ENCODE results near the gene TMEM240.
"Not testable (repeated sequence)": the region's sequence is repeated elsewhere in the genome, so short reads cannot be mapped to it uniquely, and the experiment has no call there.

DNA sequence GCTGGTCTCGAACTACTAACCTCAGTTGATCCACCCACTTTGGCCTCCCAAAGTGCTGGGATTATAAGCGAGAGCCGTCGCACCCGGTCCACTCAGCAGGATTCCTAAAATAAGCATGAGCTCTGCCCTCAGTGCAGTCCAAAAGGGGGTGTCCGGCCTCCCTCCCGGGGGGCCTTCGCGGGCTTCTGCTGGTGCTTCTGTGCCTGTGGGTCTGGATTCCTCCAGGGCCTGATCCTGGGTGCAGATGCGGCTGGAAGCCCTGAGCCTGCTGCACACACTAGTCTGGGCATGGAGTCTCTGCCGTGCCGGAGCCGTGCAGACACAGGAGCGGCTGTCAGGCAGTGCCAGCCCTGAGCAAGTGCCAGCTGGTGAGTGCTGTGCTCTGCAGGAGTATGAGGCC, 23.5 kb downstream of the TMEM240 start:
- TF ChIP-seq POLR2A (IDR thresholded peaks at IDR 0.05) = not testable (repeated sequence)
- TF ChIP-seq, protein P1, sequence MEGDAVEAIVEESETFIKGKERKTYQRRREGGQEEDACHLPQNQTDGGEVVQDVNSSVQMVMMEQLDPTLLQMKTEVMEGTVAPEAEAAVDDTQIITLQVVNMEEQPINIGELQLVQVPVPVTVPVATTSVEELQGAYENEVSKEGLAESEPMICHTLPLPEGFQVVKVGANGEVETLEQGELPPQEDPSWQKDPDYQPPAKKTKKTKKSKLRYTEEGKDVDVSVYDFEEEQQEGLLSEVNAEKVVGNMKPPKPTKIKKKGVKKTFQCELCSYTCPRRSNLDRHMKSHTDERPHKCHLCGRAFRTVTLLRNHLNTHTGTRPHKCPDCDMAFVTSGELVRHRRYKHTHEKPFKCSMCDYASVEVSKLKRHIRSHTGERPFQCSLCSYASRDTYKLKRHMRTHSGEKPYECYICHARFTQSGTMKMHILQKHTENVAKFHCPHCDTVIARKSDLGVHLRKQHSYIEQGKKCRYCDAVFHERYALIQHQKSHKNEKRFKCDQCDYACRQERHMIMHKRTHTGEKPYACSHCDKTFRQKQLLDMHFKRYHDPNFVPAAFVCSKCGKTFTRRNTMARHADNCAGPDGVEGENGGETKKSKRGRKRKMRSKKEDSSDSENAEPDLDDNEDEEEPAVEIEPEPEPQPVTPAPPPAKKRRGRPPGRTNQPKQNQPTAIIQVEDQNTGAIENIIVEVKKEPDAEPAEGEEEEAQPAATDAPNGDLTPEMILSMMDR (IDR thresholded peaks at IDR 0.05) = not testable (repeated sequence)

All from thyroid gland (tissue), 4 donors.